ENCODE data around the gene TMTC2.

TMTC2 gene

DNA sequence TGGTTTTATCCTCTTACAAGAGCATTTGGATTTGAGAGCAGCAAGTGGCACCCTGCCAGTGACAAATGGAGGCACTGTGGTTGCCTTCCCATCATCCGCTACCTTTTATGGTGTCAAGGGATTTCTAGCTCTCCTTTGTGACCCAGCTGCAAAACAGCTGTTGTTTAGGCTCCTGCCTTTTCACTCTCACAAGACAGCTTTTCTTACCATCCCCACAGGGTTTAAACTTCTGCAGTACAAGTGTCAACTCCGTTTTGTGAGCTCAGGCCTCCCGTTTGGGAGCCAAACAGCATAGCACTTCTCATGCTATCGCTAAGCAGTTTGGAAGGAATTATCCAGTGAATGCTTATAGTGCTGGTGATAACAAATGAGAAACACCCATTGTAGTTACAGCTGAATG lies 331.4 kb downstream of the TMTC2 start:
- DNase-seq: no peak

- DNase-seq: no peak
Observed at GRCh38 chr12:83027021-83027723, 340.5 kb downstream of the TMTC2 start.

- DNase-seq: no peak
Observed at GRCh38 chr12:83031196-83031595, 344.5 kb downstream of the TMTC2 start.

DNA sequence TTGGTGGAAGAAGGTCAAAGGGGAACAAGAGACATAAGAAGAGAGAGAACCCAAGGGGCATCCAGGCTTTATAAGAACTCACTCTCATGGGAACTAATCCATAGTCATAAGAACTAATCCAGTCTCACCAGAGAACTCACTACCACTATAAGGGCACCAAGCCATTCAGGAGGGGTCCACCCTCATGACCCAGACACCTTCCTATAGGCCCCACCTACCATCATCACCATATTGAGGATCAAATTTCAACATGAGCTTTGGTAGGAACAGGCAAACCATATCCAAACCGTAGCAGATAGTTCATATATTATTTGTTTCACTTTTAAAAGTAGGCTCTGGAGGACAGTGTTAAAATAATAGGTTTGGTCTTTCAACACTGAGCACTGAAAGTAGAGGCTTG lies 350.1 kb downstream of the TMTC2 start:
- DNase-seq: no peak

- DNase-seq: no peak
Observed at GRCh38 chr12:83039413-83039812, 352.7 kb downstream of the TMTC2 start.

DNA sequence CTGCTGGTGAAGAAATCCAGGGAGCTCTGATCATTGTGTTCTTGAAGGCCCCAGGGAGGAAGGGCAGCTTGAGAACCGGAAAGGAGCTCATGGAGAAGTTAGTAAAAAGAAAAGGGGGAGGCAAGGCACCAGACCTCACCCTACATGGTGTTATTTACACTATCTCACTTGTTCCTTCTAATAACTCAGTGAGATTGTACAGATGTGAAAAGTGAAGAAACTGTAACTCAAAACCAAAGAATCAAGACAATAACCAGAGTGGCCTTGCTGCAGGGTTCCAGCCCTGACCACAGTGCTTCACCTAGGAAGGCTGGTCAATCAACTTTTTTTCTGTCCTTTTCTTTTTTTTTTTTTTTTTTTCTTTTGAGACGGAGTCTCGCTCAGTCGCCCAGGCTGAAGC lies 353.6 kb downstream of the TMTC2 start:
- DNase-seq: no peak

GRCh38 chr12:83040991-83041390 lies 354.3 kb downstream of the TMTC2 start:
- no peak for DNase-seq

DNA sequence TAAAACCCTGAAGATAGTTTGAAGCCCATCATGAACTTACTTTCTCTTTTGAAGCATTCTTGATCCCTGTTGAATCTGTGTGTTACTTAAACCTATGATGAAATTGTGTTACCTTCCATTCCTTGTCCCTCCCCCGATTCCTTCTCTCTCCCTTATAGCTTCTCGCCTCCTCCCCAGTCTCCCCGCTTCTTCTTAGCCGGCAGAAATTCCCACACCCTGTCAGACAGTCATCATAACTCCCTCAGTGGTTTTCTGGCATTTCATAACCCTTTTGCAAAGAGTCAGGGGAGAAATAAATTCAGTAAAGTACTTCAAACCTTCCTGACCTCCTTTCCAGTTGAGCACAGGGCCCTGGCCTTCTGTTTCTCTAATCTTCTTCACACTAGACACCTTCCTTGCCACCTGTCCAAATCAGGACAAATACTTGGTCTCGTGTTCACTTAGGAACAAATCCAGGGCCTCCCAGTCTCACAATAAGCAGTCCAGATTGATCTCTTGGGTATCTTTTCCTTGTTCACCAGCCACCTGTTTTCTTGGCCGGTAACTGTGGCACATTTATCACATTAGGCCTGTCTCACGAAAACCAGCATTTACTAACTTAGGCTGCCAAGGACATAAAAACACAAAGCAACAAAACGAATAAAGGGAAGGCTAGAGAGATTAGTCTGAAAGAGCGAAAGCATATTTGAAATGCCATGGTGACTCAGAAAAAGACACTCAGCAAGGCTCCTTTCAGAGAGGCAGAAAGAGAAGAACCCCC lies 355.9 kb downstream of the TMTC2 start:
- no peak for DNase-seq

- no peak for DNase-seq
Observed at GRCh38 chr12:83044736-83045135, 358.0 kb downstream of the TMTC2 start.

DNA sequence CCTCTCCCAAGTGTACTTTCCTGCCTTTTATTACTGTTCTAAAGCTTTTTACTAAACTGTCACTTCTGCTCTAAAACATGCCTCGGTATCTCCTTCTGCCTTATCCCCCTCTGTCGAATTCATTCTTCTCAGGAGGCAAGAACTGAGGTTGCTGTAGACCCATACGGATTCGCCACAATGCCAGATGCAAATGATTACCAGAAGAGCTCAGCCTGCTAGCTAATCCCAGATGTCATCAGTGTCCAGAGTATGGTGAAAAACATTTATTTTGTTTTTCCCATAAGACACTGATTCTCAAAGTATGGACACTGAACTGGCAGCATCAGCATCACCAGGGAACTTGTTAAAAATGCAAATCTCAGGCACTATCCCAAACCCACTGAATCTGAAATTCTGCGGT lies 359.3 kb downstream of the TMTC2 start:
- DNase-seq: no peak

GRCh38 chr12:83049306-83049705 lies 362.6 kb downstream of the TMTC2 start:
- no peak for DNase-seq

DNA sequence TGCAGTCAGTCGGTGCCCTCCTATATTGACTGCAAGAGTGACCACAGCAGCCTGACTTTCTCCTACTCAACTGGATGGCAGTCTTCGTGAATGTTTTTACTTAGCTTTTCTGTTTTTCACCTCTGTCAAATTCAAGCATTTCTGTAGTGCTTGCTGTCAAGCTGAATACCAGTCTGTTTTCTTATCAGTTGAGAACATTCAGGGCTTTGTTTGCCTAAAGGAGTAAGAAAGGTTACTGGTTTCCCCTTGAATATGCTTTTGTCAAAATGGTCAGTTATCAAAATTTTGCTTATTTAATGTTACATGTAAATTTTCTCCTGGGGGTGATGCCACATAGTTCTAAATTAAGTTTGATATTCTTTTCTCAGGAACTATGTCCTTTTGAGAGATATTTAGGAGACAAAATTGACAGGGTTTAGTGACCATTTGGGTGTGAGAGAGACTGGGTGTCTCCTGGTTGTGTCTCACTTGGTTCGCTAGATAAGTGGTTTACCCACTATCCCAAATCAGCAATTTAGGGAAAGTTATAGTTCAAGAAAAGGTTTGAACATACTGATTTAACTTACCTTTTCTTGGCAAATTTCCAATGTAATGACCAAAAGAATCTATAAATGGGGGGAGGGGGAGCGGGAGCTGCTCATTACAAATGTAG lies 366.3 kb downstream of the TMTC2 start:
- no peak for DNase-seq

DNA sequence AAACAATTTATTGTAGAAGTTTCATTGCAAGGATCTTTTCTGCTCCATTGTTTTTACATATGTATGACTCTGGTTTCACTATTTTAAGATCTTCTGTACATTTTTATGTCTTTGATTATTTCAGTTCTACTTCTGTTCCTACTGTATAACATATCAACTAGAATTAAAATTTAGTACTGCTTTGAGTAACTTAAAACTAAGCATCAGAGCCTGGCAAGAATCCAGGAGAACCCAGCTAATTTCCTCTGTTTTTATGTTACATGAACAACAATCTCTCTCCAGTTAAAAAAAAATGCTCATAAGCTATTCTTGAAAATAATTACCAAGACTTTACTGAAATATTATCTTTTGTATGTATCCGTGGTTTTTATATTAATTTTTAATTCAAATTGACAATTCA lies 370.7 kb downstream of the TMTC2 start:
- no peak for DNase-seq

GRCh38 chr12:83059107-83059506 lies 372.4 kb downstream of the TMTC2 start:
- DNase-seq: no peak

DNA sequence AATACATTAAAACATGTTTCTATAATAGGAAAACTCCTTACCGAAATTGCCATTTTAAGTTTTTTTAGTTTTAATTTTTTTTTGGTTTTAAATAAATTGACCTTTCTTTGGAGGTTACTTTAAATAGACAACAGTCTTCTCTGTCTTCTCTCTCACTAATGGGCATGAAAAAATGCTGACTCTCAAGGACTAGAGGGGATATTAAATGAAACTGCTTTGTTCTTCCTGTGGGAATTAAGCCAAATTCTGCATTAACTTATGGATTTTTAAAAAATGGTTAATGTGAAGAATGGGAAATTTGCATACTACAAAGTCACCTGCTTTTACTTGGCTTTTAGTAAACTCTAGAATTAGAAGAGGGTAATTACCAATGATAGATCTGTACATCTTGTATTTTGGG lies 378.9 kb downstream of the TMTC2 start:
- DNase-seq: no peak

DNA sequence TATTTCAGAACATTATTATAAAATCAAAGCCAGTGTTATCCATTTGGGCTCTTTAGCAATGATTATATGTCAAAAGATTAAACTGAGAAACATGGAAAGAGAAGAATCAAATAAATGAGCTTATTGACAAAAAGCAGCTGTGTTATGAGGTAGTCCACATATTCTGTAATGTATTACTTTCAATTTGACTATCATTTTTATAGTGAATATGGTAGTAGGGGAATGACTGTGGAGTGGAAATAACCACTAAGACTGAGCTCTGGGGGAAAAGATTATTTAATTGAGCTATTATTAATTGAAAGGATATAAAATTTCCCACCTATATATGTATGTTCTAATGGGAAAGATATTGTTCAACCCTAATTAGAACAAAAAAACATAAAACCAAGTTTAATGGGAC lies 381.3 kb downstream of the TMTC2 start:
- DNase-seq: no peak

DNA sequence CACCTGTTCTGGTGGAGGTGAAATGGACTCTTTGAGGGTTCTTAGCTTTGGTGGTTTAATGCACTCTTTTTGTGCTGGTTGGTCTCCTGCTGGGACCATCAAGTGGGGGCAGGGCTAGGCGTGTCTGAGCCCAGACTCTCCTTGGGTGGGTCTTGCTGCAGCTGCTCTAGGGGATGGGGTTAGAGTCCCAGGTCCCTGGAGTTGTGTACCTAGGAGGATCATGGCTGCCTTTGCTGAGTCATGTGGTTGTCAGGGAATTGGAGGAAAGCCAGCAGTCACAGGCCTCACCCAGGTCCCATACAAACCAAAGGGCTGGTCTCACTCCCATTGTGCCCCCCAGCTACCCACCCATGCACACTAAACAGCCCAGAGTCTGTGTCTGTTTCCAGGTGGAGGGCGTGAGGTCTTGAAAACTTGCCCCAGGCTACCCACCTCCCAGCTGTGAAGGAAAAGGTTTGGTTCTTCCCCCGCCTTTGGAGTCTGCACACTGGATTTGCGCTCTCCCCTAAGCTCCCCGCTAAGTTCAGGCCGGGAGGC lies 387.7 kb downstream of the TMTC2 start:
- no peak for DNase-seq

GRCh38 chr12:83075471-83075870 lies 388.8 kb downstream of the TMTC2 start:
- DNase-seq: no peak

DNA sequence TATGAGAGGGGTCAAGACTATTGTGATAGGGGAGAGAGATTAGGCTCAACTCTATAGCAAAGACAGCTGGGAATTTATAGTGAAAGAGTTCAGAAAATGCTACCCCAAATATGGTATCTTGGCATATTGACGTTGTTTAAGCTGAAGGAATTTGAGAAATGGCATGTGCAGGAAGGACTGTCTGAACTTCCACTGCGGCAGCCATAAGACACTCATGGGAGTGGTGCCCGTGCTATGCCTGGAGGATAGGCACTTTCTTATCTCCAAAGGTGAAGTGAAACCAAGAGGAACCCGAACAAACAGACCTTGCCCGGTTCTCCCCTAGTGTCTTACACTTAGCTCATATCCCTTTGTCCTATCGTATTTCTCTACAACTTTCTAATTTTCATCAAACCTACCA lies 390.3 kb downstream of the TMTC2 start:
- DNase-seq: no peak

DNA sequence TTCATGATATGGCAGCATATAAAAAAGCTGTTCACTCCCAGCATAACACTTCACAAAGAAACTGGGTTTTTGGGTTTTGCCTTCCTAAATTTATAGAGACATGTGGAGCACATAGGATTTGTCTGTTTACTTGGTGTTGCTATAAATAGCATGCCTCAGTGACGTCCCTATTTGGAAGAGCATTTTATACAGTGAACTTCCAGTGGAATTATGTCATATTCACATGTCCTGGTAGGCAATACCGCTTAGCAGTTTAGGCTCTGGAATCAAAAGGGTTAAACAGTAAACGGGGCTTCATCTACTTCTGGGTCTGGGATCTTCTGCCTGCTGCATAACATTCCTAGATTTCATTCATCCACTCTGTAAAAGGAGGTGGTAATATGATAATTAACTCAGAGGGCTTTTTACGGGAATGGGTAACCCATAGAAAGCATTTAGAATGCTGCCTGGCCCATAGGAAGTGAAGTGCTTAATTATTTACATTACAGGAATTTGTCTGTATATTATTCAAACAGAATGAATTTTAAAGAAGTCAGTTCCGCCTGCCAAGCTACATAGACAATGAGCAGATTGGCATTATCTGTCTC lies 396.1 kb downstream of the TMTC2 start:
- no peak for DNase-seq

- DNase-seq: no peak
Observed at GRCh38 chr12:83083616-83084015, 396.9 kb downstream of the TMTC2 start.

DNA sequence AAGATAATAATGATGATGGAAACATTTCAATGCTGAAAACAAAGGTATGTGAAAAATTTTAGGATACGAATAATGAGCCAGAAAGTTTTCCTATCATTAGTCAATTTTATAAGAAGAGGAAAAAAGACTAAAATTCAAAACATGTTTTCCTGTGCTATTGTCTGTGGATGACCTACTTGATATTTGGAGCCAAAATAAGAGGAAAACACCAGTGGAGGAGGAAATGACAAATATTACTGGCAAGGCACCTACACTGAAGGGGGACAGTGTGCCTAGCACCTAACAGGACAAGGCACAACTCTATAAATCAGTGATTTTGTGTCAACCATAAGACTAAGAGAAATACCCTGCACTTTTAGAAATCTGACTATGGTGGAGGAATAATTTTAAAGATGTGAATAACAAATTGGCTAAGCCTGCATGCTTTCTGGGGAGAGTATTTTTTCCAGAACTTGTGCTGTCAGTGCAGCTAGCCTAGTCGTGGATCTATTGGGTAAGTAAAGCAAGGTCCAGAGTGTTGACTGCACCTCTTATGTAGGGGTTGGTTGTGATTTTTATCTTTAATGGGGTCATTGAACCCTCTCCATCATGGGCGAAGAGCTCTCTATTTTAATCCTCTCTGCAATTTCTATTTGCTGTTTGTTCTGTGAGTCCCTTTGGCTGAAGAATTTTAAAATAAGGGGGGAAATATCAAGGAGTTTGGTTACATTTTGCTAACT lies 398.0 kb downstream of the TMTC2 start:
- no peak for DNase-seq

GRCh38 chr12:83086023-83086422 lies 399.3 kb downstream of the TMTC2 start:
- no peak for DNase-seq

Measured in CD4-positive, alpha-beta T cell treated with Interleukin-1 beta for 1 hour (primary cell).